HL-60 (cell line): ENCODE measurements around the gene CRYBA2.

Experiments
- GABPA ChIP-seq: IDR thresholded peaks from 2 replicates; pipeline ENCODE4 v1.6.1; 2012; ENCODE audit warnings: low read depth
- POLR2AphosphoS5 ChIP-seq: IDR thresholded peaks from 2 replicates; pipeline ENCODE4 v1.6.1; 2012; ENCODE audit warnings: low read depth
- TF ChIP-seq, protein P1 (sequence below): IDR thresholded peaks from one replicate; pipeline ENCODE4 v1.5.1; 2011; ENCODE audit warnings: low read length, control low read depth, inconsistent platforms; ENCODE audit not compliant: insufficient read depth
- TF ChIP-seq, protein P2 (sequence below): IDR thresholded peaks from 2 replicates; pipeline ENCODE4 v1.6.1; 2012; ENCODE audit warnings: low read depth; ENCODE audit not compliant: insufficient replicate concordance

DNA sequence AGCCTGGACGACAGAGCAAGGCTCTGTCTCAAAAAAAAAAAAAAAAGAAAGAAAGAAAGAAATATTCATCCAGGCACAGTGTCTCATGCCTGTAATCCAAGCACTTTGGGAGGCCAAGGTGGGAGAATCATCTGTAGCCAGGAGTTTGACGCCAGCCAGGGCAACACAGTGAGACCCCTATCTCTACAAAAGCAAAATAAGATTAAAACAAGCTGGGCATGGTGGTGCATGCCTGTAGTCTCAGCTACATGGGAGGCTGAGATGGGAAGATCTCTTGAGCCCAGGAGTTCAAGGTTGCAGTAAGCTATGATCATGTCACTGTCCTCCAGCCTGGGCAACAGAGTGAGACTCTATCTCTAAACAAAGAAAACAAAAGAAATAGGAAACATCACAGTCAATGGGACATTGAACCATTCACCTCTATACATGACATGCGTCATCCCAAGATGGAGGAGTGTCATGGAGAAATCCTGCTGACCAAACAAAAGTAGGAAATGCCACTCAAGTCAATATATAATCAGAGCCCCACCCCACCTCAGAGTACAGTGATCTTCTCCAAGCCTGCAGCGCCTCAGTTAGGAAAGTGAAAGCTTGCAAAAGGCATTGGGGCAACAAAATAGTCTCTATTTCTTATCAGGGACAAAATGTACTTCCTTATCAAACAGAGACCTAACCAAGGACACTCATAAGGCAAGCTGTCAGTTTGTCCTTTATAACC, 18.0 kb downstream of the CRYBA2 start:
- TF ChIP-seq POLR2AphosphoS5 (no peak), GABPA (no peak)
- TF ChIP-seq, protein P1, sequence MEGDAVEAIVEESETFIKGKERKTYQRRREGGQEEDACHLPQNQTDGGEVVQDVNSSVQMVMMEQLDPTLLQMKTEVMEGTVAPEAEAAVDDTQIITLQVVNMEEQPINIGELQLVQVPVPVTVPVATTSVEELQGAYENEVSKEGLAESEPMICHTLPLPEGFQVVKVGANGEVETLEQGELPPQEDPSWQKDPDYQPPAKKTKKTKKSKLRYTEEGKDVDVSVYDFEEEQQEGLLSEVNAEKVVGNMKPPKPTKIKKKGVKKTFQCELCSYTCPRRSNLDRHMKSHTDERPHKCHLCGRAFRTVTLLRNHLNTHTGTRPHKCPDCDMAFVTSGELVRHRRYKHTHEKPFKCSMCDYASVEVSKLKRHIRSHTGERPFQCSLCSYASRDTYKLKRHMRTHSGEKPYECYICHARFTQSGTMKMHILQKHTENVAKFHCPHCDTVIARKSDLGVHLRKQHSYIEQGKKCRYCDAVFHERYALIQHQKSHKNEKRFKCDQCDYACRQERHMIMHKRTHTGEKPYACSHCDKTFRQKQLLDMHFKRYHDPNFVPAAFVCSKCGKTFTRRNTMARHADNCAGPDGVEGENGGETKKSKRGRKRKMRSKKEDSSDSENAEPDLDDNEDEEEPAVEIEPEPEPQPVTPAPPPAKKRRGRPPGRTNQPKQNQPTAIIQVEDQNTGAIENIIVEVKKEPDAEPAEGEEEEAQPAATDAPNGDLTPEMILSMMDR, result no peak
- TF ChIP-seq, protein P2, sequence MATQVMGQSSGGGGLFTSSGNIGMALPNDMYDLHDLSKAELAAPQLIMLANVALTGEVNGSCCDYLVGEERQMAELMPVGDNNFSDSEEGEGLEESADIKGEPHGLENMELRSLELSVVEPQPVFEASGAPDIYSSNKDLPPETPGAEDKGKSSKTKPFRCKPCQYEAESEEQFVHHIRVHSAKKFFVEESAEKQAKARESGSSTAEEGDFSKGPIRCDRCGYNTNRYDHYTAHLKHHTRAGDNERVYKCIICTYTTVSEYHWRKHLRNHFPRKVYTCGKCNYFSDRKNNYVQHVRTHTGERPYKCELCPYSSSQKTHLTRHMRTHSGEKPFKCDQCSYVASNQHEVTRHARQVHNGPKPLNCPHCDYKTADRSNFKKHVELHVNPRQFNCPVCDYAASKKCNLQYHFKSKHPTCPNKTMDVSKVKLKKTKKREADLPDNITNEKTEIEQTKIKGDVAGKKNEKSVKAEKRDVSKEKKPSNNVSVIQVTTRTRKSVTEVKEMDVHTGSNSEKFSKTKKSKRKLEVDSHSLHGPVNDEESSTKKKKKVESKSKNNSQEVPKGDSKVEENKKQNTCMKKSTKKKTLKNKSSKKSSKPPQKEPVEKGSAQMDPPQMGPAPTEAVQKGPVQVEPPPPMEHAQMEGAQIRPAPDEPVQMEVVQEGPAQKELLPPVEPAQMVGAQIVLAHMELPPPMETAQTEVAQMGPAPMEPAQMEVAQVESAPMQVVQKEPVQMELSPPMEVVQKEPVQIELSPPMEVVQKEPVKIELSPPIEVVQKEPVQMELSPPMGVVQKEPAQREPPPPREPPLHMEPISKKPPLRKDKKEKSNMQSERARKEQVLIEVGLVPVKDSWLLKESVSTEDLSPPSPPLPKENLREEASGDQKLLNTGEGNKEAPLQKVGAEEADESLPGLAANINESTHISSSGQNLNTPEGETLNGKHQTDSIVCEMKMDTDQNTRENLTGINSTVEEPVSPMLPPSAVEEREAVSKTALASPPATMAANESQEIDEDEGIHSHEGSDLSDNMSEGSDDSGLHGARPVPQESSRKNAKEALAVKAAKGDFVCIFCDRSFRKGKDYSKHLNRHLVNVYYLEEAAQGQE, result no peak
